ENCODE results near the gene ZNF385B.
"Not testable (repeated sequence)": the region's sequence is repeated elsewhere in the genome, so short reads cannot be mapped to it uniquely, and the experiment has no call there.

The ZNF385B gene

GRCh38 chr2:179800776-179801175 is 60.6 kb downstream of the ZNF385B start:
- DNase-seq, result no peak

- DNase-seq, result no peak
Observed at GRCh38 chr2:179796213-179797007, 65.0 kb downstream of the ZNF385B start.

- DNase-seq, result no peak
Observed at GRCh38 chr2:179793902-179794301, 67.5 kb downstream of the ZNF385B start.

- no peak for DNase-seq
Observed at GRCh38 chr2:179793238-179793637, 68.2 kb downstream of the ZNF385B start.

GRCh38 chr2:179790235-179791217 is 70.9 kb downstream of the ZNF385B start:
- no peak for DNase-seq

DNA sequence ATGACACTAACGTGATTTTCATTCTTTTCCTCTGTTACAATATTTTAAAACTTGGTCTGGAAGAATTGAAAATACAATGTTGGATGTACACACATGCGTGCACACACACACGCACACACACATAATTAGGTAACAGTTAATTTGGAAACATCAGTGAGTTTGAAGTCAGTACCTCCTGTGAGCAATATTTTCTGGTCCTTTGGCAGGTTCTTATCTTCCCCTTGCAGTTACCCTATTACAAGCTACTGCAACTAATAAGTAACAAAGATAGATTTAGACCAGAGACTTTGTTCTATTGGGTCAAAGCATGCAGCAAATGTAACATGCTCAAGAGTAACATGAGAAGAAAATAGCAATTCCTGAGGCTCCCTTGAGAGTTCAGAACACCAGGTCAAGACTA is 73.3 kb downstream of the ZNF385B start:
- DNase-seq, result no peak

DNA sequence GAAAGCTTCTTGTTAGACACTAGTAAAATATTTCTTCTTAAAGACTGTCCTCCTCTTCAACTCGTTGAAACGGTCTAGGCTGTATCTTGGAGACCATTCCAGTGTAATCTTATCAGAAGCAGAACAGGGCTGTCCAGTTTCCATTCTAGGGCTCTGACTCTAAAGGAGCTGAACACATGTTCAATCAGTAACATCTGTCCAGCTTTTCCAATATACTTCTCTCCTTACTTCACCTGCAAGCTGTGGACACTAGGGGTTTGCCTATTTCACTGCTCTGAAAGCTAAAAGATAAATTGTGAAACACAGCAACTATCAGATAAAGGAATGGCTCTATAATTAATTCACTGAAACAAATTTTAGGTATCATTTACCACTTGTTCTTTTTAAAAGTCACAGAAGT is 73.8 kb downstream of the ZNF385B start:
- no peak for DNase-seq

DNA sequence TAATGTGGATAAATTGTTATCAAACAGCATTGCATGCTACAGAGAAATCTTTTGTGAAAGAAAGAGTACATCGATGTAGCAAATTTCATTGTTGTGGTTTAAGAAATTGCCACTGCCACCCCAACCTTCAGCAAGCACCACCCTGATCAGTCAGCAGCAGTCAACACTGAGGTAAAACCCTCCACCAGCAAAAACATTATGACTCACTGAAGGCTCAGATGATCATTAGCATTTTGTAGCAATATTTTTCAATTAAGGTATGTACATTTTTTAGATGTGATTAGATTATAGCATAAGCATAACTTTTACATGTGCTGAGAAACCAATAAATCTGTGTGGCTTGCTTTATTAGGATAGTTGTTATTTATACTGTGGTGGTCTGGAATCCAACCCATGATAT is 75.5 kb downstream of the ZNF385B start:
- no peak for DNase-seq

GRCh38 chr2:179782346-179782745 is 79.1 kb downstream of the ZNF385B start:
- DNase-seq, result not testable (repeated sequence)

GRCh38 chr2:179773986-179774385 is 87.4 kb downstream of the ZNF385B start:
- no peak for DNase-seq

GRCh38 chr2:179772346-179772745 is 89.1 kb downstream of the ZNF385B start:
- no peak for DNase-seq

- no peak for DNase-seq
Observed at GRCh38 chr2:179771791-179772190, 89.6 kb downstream of the ZNF385B start.

- DNase-seq, result no peak
Observed at GRCh38 chr2:179770029-179770428, 91.4 kb downstream of the ZNF385B start.

DNA sequence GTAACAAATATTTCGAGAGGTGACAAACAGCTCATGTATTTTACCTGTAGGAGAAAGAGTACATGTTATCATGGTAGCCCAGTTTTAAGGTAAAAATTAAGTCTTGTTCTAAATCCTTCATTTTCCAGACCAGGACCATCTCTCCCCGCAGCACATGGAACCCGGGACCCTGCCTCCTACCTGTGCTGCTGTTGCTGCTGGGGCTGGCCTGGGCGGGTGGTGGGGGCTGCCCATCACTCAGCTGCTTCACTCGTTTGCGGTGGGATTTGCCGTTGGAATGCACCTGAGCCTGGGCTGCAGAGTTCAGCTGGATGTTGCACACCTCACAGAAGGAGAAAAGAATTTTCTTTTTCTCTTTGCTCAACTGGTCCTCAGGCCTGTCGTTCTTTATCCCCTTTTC is 92.1 kb downstream of the ZNF385B start:
- no peak for DNase-seq

- no peak for DNase-seq
Observed at GRCh38 chr2:179768765-179769164, 92.6 kb downstream of the ZNF385B start.

GRCh38 chr2:179765666-179766065 is 95.7 kb downstream of the ZNF385B start:
- no peak for DNase-seq

DNA sequence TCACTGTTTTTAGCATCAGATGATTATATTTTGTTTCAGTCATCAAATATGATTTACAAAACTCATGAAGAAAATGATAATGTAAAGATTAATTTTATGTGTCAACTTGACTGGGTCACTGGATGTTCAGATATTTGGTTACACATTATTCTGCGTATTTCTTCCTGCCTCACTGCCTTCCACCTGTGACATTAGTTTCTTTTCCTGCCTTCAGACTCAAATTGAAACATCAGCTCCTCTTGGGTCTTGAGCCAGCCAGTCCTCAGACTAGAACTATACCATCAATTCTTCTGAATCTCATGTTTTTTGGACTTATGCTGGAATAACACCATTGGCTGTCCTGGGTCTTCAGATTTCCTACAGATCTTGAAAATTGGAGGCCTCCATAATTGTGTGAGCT is 96.7 kb downstream of the ZNF385B start:
- no peak for DNase-seq

DNA sequence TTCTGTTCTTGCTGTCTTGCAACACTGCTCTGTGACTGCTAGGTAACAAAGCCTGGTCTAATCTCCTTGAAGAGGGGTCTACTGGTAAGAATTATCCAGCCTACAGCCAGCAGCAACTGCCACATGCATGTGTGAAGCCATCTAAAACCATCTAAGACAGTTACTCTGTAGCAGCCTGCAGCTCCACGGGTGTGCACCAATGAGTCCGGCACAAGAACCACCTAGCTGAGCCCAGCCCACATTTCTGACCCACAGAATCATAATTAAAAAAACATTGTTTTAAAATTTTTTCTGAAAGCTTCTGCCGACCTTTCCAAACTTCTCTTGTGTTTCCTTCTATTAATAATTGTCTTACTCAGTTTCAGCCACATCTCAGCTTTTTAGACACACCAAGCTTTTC is 102.8 kb downstream of the ZNF385B start:
- DNase-seq, result no peak

GRCh38 chr2:179751163-179751809 is 110.1 kb downstream of the ZNF385B start:
- DNase-seq, result no peak

- DNase-seq, result no peak
Observed at GRCh38 chr2:179749210-179749609, 112.2 kb downstream of the ZNF385B start.

- no peak for DNase-seq
Observed at GRCh38 chr2:179746981-179747380, 114.4 kb downstream of the ZNF385B start.

GRCh38 chr2:179745635-179746256 is 115.7 kb downstream of the ZNF385B start:
- no peak for DNase-seq

GRCh38 chr2:179744401-179744800 is 117.0 kb downstream of the ZNF385B start:
- DNase-seq, result no peak

Data from activated CD4-positive, alpha-beta T cell treated with anti-CD3 and anti-CD28 coated beads, Interleukin-2, amount 50 U/mL, for 1 hour (primary cell).